Pancreas (tissue), 10 donors: ENCODE measurements around the gene FOS. TPM values are rescaled to one million over a fixed set of nuclear protein-coding genes. Genes with fewer than 3 reads are reported as not detected.
"Not testable (repeated sequence)": the region's sequence is repeated elsewhere in the genome, so short reads cannot be mapped to it uniquely, and the experiment has no call there.

Source experiments
- ATAC-seq, 4 donors: fragments of 200-7000 bp; cut with Tn5 transposase; one replicate each; pipeline versions ENCODE4 v1.8.0 to v1.9.1; 2020; ENCODE audit warnings: mild to moderate bottlenecking in 4 of 4, moderate library complexity in 4 of 4
- DNase-seq, 6 donors: peaks; one replicate each; pipeline ENCODE4 v3.0.0-alpha.2; 2020
- FAIRE-seq: peaks from 2 replicates; lab custom pipeline; 2012; peaks lifted over from hg19 to GRCh38; lab: Jason Lieb, UNC
- H3K27ac ChIP-seq, 4 donors: fragments of 200-600 bp; sonication (generic); 1 replicate in 3 of 4; 2 replicates in 1 of 4; pipeline versions ENCODE4 v1.5.0 to v1.8.0; 2020
- H3K27me3 ChIP-seq, 4 donors: fragments of 200-600 bp; one replicate each; pipeline ENCODE4 v1.8.0; 2021
- H3K36me3 ChIP-seq, 3 donors: fragments of 200-600 bp; sonication (generic) in 1 of 3; one replicate each; pipeline versions ENCODE4 v1.5.0 to v1.8.0; 2020 to 2021
- H3K4me1 ChIP-seq, 3 donors: fragments of 200-600 bp; one replicate each; pipeline ENCODE4 v1.8.0; 2021
- H3K4me3 ChIP-seq, 4 donors: fragments of 200-600 bp; sonication (generic) in 2 of 4; one replicate each; pipeline versions ENCODE4 v1.5.0 to v1.8.0; 2020 to 2021
- H3K9me3 ChIP-seq, 4 donors: fragments of 200-600 bp; one replicate each; pipeline ENCODE4 v1.8.0; 2021
- WGBS, 2 donors: extraction: QIAGEN DNeasy Blood & Tissue Kit; methylation state at CpG; one replicate each; pipeline ENCODE4 v1.1.7; 2013; 5-methylcytosine and 5-hydroxymethylcytosine counted together
- intact Hi-C, 3 donors: fragments of 100-400 bp; cut with DNase I; formaldehyde crosslinking; loops; one replicate each; pipeline versions ENCODE4 v1.11.1 to v1.14.2; 2022
- polyA plus RNA-seq, 2 donors: library from polyadenylated mRNA; stranded (reverse); fragments of 200-250 nt; gene quantifications; one replicate each; pipeline ENCODE4 v1.2.3, GENCODE V29; 2013
- total RNA-seq, 6 donors: library from RNA; stranded (reverse); fragmentation: NEBNext Ultra II Directional in 4 of 6; extraction: Animal tissue kit (Norgen Biotek cat#: 25700) in 4 of 6; gene quantifications; one replicate each; pipeline versions ENCODE4 v1.2.1 to v1.2.4, GENCODE V29; 2021 to 2023
- TF ChIP-seq, protein P1 (sequence below), 4 donors: fragments of 200-600 bp; sonication (generic) in 3 of 4; IDR thresholded peaks; one replicate each; pipeline versions ENCODE4 v1.5.0 to v1.8.0; 2021; ENCODE audit warnings: antibody characterized with exemption in 4 of 4
- donor health status: healthy with polysubstance abuse.
- donor health status: DM: no; HTN: no; CAD: no; lungs with moderate emphysema.
- donor health status: DM: no; HTN: no; CAD: no.
- donor health status: control.
- donor health status: control.
- donor health status: Bipolar disorder and iron deficiency.
- donor health status: DM: yes; HTN: yes; CAD: no.
- donor health status: DM: no; HTN: no; CAD: no.
- donor health status: DM: no; HTN: no; CAD: no.
- donor health status: DM: yes; HTN: yes; CAD: no.

FOS gene
- total and polyA plus RNA-seq, 8 donors: 56.4 to 303 (median 98.2) TPM

DNA sequence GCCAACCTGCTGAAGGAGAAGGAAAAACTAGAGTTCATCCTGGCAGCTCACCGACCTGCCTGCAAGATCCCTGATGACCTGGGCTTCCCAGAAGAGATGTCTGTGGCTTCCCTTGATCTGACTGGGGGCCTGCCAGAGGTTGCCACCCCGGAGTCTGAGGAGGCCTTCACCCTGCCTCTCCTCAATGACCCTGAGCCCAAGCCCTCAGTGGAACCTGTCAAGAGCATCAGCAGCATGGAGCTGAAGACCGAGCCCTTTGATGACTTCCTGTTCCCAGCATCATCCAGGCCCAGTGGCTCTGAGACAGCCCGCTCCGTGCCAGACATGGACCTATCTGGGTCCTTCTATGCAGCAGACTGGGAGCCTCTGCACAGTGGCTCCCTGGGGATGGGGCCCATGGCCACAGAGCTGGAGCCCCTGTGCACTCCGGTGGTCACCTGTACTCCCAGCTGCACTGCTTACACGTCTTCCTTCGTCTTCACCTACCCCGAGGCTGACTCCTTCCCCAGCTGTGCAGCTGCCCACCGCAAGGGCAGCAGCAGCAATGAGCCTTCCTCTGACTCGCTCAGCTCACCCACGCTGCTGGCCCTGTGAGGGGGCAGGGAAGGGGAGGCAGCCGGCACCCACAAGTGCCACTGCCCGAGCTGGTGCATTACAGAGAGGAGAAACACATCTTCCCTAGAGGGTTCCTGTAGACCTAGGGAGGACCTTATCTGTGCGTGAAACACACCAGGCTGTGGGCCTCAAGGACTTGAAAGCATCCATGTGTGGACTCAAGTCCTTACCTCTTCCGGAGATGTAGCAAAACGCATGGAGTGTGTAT, 2.4 kb downstream of the FOS start:
- WGBS, 2 donors: 81 to 82% methylated on average over 17 of the region's 17 CpGs
- peaks cover 0 to 18% (median 0%) of the 10 kb centered on the region in 3 donors for H3K36me3 ChIP-seq
- DNase-seq (peak; percentile 46 to 70 (median 56)), ATAC-seq (no peak), FAIRE-seq (no peak)
- intact Hi-C loops: loop anchor here in 1 of 3 donors (10.0 kb wide), 1 partner anchor 116 kb away; no protein-coding TSS in a partner anchor
- TF ChIP-seq, protein P1, sequence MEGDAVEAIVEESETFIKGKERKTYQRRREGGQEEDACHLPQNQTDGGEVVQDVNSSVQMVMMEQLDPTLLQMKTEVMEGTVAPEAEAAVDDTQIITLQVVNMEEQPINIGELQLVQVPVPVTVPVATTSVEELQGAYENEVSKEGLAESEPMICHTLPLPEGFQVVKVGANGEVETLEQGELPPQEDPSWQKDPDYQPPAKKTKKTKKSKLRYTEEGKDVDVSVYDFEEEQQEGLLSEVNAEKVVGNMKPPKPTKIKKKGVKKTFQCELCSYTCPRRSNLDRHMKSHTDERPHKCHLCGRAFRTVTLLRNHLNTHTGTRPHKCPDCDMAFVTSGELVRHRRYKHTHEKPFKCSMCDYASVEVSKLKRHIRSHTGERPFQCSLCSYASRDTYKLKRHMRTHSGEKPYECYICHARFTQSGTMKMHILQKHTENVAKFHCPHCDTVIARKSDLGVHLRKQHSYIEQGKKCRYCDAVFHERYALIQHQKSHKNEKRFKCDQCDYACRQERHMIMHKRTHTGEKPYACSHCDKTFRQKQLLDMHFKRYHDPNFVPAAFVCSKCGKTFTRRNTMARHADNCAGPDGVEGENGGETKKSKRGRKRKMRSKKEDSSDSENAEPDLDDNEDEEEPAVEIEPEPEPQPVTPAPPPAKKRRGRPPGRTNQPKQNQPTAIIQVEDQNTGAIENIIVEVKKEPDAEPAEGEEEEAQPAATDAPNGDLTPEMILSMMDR (IDR thresholded peaks at IDR 0.05): no peak
- H3K4me1 ChIP-seq: peaks cover 15 to 35% (median 18%) of the 10 kb centered on the region in 3 donors
- H3K27me3 ChIP-seq: no peaks in the 10 kb centered on the region
- H3K4me3 ChIP-seq: peak overlapping the region in 2 of 4 donors; percentile 83 to 99
- H3K27ac ChIP-seq: no peak overlapping the region
- no peaks in the 10 kb centered on the region for H3K9me3 ChIP-seq

DNA sequence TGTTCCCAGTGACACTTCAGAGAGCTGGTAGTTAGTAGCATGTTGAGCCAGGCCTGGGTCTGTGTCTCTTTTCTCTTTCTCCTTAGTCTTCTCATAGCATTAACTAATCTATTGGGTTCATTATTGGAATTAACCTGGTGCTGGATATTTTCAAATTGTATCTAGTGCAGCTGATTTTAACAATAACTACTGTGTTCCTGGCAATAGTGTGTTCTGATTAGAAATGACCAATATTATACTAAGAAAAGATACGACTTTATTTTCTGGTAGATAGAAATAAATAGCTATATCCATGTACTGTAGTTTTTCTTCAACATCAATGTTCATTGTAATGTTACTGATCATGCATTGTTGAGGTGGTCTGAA, 3.0 kb downstream of the FOS start:
- no peak for FAIRE-seq

DNA sequence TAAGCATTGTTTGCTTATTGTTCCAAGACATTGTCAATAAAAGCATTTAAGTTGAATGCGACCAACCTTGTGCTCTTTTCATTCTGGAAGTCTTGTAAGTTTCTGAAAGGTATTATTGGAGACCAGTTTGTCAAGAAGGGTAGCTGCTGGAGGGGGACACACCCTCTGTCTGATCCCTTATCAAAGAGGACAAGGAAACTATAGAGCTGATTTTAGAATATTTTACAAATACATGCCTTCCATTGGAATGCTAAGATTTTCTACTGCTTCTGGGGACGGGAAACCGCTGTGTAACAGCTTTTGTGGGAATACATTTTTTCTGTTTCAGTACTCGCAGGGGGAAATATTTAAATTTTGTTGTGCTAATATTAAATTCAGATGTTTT, 3.5 kb downstream of the FOS start:
- Histone ChIP-seq H3K27ac (peak overlapping the region in 2 of 4 donors; percentile 17 to 73), H3K36me3 (peaks cover 0 to 18% (median 0%) of the 10 kb centered on the region in 3 donors), H3K9me3 (no peaks in the 10 kb centered on the region), H3K27me3 (no peaks in the 10 kb centered on the region), H3K4me3 (peak overlapping the region in 1 of 4 donors; percentile 83), H3K4me1 (peaks cover 10 to 28% (median 13%) of the 10 kb centered on the region in 3 donors)
- intact Hi-C loops: loop anchor here in 1 of 3 donors (10.0 kb wide), 1 partner anchor 117 kb away; no protein-coding TSS in a partner anchor
- WGBS, 2 donors: 84 to 89% methylated on average over 4 of the region's 4 CpGs
- ATAC-seq (no peak), DNase-seq (no peak), FAIRE-seq (no peak)
- TF ChIP-seq, protein P1 (IDR thresholded peaks at IDR 0.05): no peak

More for the DNA sequence above, 3.0 kb downstream of the FOS start:
- peaks cover 10 to 29% (median 13%) of the 10 kb centered on the region in 3 donors for H3K4me1 ChIP-seq
- H3K27ac ChIP-seq: no peak overlapping the region
- 71 to 74% methylated on average over 1 of the region's 1 CpG for WGBS, 2 donors
- DNase-seq (no peak), ATAC-seq (no peak)
- no peaks in the 10 kb centered on the region for H3K9me3 ChIP-seq
- no peaks in the 10 kb centered on the region for H3K27me3 ChIP-seq
- intact Hi-C loops: loop anchor here in 1 of 3 donors (10.0 kb wide), 1 partner anchor 117 kb away; no protein-coding TSS in a partner anchor
- peak overlapping the region in 2 of 4 donors; percentile 83 to 99 for H3K4me3 ChIP-seq
- peaks cover 0 to 18% (median 0%) of the 10 kb centered on the region in 3 donors for H3K36me3 ChIP-seq
- TF ChIP-seq, protein P1 (IDR thresholded peaks at IDR 0.05): no peak

DNA sequence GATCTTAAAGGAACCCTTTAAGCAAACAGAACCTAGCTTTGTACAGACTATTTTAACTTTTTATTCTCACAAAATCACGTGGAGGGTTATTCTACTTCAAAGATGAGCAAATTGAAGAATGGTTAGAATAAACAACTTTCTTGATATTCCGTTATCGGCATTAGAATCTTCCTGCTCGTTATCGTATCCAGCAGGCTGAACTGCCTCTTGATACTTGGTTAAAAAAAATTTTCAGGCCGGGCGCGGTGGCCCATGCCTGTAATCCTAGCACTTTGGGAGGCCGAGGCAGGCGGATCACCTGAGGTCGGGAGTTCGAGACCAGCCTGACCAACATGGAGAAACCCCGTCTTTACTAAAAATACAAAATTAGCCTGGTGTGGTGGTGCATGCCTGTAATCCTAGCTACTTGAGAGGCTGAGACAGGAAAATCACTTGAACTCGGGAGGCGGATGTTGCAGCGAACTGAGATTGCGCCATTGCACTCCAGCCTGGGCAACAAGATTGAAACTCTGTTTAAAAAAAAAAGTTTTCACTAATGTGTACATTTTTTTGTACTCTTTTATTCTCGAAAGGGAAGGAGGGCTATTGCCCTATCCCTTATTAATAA, 4.0 kb downstream of the FOS start:
- H3K27me3 ChIP-seq, FAIRE-seq, ATAC-seq, H3K4me3 ChIP-seq, H3K9me3 ChIP-seq: not testable (repeated sequence)
- intact Hi-C loops: loop anchor here in 1 of 3 donors (10.0 kb wide), 1 partner anchor 118 kb away; no protein-coding TSS in a partner anchor
- peak in 3 of 6 donors; percentile 31 to 51 (median 48) for DNase-seq
- WGBS, 2 donors: 73 to 79% methylated on average over 18 of the region's 18 CpGs
- peak overlapping the region; percentile 17 to 73 (median 60) for H3K27ac ChIP-seq
- H3K36me3 ChIP-seq: peaks cover 0 to 18% (median 0%) of the 10 kb centered on the region in 3 donors
- peaks cover 10 to 28% (median 13%) of the 10 kb centered on the region in 3 donors for H3K4me1 ChIP-seq
